ENCODE results near the gene COTL1. TPM values are rescaled to one million over a fixed set of nuclear protein-coding genes. Genes with fewer than 3 reads are reported as not detected.
A peak's percentile ranks its signal among the peaks of the same experiment; 100 is the strongest.

Gene COTL1
- total and polyA plus RNA-seq, 4 donors: 12.0 to 59.5 (median 23.0) TPM

- no peak overlapping the region for H3K4me3 ChIP-seq (ENCODE audit: low read depth in 1 of 3, low read length in 3 of 3)
- peak overlapping the region; percentile 17 to 46 for H3K27ac ChIP-seq (ENCODE audit: low read depth in 1 of 2, low read length in 2 of 2)
- no peaks in the 10 kb centered on the region for H3K4me1 ChIP-seq (ENCODE audit: control insufficient read depth in 4 of 4, insufficient read depth in 4 of 4, low read length in 3 of 4)
- no peak overlapping the region for H3K9ac ChIP-seq (ENCODE audit: low read depth in 1 of 2, low read length in 2 of 2)
- 79% methylated on average over 8 of the region's 8 CpGs for whole genome bisulfite sequencing
- no peaks in the 10 kb centered on the region for H3K27me3 ChIP-seq (ENCODE audit: control insufficient read depth in 4 of 4, insufficient read depth in 4 of 4, low read length in 3 of 4)
- no peak for DNase-seq (ENCODE audit: low spot score)
- TF ChIP-seq RAD21 (IDR thresholded peaks at IDR 0.05): no peak
- TF ChIP-seq, protein P1, sequence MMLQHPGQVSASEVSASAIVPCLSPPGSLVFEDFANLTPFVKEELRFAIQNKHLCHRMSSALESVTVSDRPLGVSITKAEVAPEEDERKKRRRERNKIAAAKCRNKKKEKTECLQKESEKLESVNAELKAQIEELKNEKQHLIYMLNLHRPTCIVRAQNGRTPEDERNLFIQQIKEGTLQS (IDR thresholded peaks at IDR 0.05): no peak
- no peak for TF ChIP-seq GABPA (IDR thresholded peaks at IDR 0.05 in 1 of 2, conservative IDR thresholded peaks at IDR 0.05 in 1 of 2)
- no peak for TF ChIP-seq TAF1 (conservative IDR thresholded peaks at IDR 0.05)
- no peak for TF ChIP-seq HNF4G (IDR thresholded peaks at IDR 0.05)
- TF ChIP-seq FOXA2 (IDR thresholded peaks at IDR 0.05): no peak
- no peak for TF ChIP-seq SP1 (IDR thresholded peaks at IDR 0.05)
- TF ChIP-seq YY1 (IDR thresholded peaks at IDR 0.05): no peak
- TF ChIP-seq, protein P2, sequence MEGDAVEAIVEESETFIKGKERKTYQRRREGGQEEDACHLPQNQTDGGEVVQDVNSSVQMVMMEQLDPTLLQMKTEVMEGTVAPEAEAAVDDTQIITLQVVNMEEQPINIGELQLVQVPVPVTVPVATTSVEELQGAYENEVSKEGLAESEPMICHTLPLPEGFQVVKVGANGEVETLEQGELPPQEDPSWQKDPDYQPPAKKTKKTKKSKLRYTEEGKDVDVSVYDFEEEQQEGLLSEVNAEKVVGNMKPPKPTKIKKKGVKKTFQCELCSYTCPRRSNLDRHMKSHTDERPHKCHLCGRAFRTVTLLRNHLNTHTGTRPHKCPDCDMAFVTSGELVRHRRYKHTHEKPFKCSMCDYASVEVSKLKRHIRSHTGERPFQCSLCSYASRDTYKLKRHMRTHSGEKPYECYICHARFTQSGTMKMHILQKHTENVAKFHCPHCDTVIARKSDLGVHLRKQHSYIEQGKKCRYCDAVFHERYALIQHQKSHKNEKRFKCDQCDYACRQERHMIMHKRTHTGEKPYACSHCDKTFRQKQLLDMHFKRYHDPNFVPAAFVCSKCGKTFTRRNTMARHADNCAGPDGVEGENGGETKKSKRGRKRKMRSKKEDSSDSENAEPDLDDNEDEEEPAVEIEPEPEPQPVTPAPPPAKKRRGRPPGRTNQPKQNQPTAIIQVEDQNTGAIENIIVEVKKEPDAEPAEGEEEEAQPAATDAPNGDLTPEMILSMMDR (IDR thresholded peaks at IDR 0.05; ENCODE audit: low read depth, low read length, missing input control): no peak
- no peak for TF ChIP-seq NR2F2 (IDR thresholded peaks at IDR 0.05)
- H3K36me3 ChIP-seq (ENCODE audit: control insufficient read depth in 4 of 4, insufficient read depth in 3 of 4, low read depth in 1 of 4, low read length in 3 of 4): no peaks in the 10 kb centered on the region
- H3K9me3 ChIP-seq (ENCODE audit: control insufficient read depth in 4 of 4, low read length in 3 of 4): no peaks in the 10 kb centered on the region
These were observed 69.4 kb downstream of the COTL1 start for GRCh38 chr16:84548508-84548907.

DNA sequence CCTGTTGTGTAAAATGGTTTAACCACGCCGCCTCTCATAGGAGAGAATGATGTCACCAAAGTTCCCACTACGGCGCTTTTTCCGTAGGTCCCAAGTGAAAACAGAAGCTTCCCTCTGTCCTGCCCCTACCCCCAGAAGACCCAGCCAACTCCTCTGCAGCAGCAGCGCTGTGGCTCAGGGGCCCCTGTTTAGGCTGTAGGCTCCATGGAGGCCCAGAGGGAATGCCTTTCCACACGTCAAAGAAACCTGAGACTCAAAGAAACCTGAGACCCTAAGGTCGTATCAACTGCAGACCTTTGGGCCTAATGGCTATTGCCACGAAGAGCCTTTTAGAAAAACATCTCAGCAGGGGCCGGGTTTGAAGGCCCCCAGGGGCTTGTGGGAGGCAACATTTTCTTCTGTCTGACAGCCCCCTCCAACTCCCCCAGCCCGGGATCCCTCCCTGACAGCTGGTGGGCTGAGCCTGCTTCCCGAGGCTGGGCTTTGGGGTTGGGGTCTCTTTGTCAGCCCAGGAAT lies 70.3 kb downstream of the COTL1 start:
- H3K9me3 ChIP-seq (ENCODE audit: control insufficient read depth in 4 of 4, low read length in 3 of 4): no peaks in the 10 kb centered on the region
- TF ChIP-seq FOXA2 (IDR thresholded peaks at IDR 0.05) (no peak), SP1 (IDR thresholded peaks at IDR 0.05) (no peak), HNF4A (conservative IDR thresholded peaks at IDR 0.05) (no peak), HNF4G (IDR thresholded peaks at IDR 0.05) (no peak), FOXA1 (IDR thresholded peaks at IDR 0.05) (no peak), JUND (IDR thresholded peaks at IDR 0.05) (no peak), ZBTB33 (IDR thresholded peaks at IDR 0.05) (no peak), YY1 (IDR thresholded peaks at IDR 0.05) (no peak), EGR1 (IDR thresholded peaks at IDR 0.05; ENCODE audit: low read depth in 2 of 2) (no peak), RXRA (IDR thresholded peaks at IDR 0.05) (no peak), RAD21 (IDR thresholded peaks at IDR 0.05) (no peak), GABPA (IDR thresholded peaks at IDR 0.05 in 1 of 2, conservative IDR thresholded peaks at IDR 0.05 in 1 of 2) (no peak)
- TF ChIP-seq, protein P3, sequence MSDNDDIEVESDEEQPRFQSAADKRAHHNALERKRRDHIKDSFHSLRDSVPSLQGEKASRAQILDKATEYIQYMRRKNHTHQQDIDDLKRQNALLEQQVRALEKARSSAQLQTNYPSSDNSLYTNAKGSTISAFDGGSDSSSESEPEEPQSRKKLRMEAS (IDR thresholded peaks at IDR 0.05): no peak
- TF ChIP-seq, protein P2 (IDR thresholded peaks at IDR 0.05; ENCODE audit: low read depth, low read length, missing input control): no peak
- TF ChIP-seq, protein P1 (IDR thresholded peaks at IDR 0.05): no peak
- TF ChIP-seq, protein P4, sequence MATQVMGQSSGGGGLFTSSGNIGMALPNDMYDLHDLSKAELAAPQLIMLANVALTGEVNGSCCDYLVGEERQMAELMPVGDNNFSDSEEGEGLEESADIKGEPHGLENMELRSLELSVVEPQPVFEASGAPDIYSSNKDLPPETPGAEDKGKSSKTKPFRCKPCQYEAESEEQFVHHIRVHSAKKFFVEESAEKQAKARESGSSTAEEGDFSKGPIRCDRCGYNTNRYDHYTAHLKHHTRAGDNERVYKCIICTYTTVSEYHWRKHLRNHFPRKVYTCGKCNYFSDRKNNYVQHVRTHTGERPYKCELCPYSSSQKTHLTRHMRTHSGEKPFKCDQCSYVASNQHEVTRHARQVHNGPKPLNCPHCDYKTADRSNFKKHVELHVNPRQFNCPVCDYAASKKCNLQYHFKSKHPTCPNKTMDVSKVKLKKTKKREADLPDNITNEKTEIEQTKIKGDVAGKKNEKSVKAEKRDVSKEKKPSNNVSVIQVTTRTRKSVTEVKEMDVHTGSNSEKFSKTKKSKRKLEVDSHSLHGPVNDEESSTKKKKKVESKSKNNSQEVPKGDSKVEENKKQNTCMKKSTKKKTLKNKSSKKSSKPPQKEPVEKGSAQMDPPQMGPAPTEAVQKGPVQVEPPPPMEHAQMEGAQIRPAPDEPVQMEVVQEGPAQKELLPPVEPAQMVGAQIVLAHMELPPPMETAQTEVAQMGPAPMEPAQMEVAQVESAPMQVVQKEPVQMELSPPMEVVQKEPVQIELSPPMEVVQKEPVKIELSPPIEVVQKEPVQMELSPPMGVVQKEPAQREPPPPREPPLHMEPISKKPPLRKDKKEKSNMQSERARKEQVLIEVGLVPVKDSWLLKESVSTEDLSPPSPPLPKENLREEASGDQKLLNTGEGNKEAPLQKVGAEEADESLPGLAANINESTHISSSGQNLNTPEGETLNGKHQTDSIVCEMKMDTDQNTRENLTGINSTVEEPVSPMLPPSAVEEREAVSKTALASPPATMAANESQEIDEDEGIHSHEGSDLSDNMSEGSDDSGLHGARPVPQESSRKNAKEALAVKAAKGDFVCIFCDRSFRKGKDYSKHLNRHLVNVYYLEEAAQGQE (IDR thresholded peaks at IDR 0.05): no peak
- H3K27ac ChIP-seq (ENCODE audit: low read depth in 1 of 2, low read length in 2 of 2): no peak overlapping the region
- no peaks in the 10 kb centered on the region for H3K27me3 ChIP-seq (ENCODE audit: control insufficient read depth in 4 of 4, insufficient read depth in 4 of 4, low read length in 3 of 4)
- 85% methylated on average over 12 of the region's 12 CpGs for WGBS
- H3K36me3 ChIP-seq (ENCODE audit: control insufficient read depth in 4 of 4, insufficient read depth in 3 of 4, low read depth in 1 of 4, low read length in 3 of 4): no peaks in the 10 kb centered on the region
- H3K4me1 ChIP-seq (ENCODE audit: control insufficient read depth in 4 of 4, insufficient read depth in 4 of 4, low read length in 3 of 4): no peaks in the 10 kb centered on the region
- DNase-seq (ENCODE audit: low spot score): no peak
- no peak overlapping the region for H3K4me3 ChIP-seq (ENCODE audit: low read depth in 1 of 3, low read length in 3 of 3)
- no peak overlapping the region for H3K9ac ChIP-seq (ENCODE audit: low read depth in 1 of 2, low read length in 2 of 2)

Data from liver (tissue), 9 donors.